HepG2 (cell line): ENCODE data around the gene AP4S1. TPM values are rescaled to one million over a fixed set of nuclear protein-coding genes. Genes with fewer than 3 reads are reported as not detected.

Experiments used
- ATF1 ChIP-seq: IDR thresholded peaks from 2 replicates; pipeline ENCODE4 v1.6.1; 2016; ENCODE audit warnings: mild to moderate bottlenecking, control low read depth
- ATRX ChIP-seq: sonication (generic); formaldehyde crosslinking; IDR thresholded peaks from 2 replicates; pipeline ENCODE4 v1.4.0; 2020; ENCODE audit warnings: missing genetic modification reagents, borderline replicate concordance
- BRD4 ChIP-seq: sonication (generic); formaldehyde crosslinking; IDR thresholded peaks from 2 replicates; pipeline ENCODE4 v1.4.0; 2020; ENCODE audit warnings: missing genetic modification reagents
- CC2D1A ChIP-seq: sonication (generic); formaldehyde crosslinking; IDR thresholded peaks from 2 replicates; pipeline ENCODE4 v1.8.1; 2023; ENCODE audit warnings: mild to moderate bottlenecking, missing genetic modification reagents
- FOSL2 ChIP-seq: sonication (generic); formaldehyde crosslinking; IDR thresholded peaks from 2 replicates; pipeline ENCODE4 v1.4.0; 2020; ENCODE audit warnings: missing genetic modification reagents
- MED1 ChIP-seq: sonication (generic); formaldehyde crosslinking; IDR thresholded peaks from 2 replicates; pipeline ENCODE4 v1.4.0; 2020; ENCODE audit warnings: missing genetic modification reagents
- MTF2 ChIP-seq: sonication (generic); formaldehyde crosslinking; IDR thresholded peaks from 2 replicates; pipeline ENCODE4 v1.5.0; 2020; ENCODE audit warnings: missing genetic modification reagents, borderline replicate concordance
- NR2F6 ChIP-seq, 2 experiments: IDR thresholded peaks; 2 replicates each; pipeline ENCODE4 v1.6.1; 2016; ENCODE audit warnings: antibody characterized with exemption in 1 of 2, mild to moderate bottlenecking in 1 of 2
- PHF20 ChIP-seq: sonication (generic); formaldehyde crosslinking; IDR thresholded peaks from 2 replicates; pipeline ENCODE4 v1.5.0; 2020; ENCODE audit warnings: mild to moderate bottlenecking, missing genetic modification reagents
- RXRB ChIP-seq: IDR thresholded peaks from 2 replicates; pipeline ENCODE4 v1.6.1; 2016; ENCODE audit warnings: borderline replicate concordance, missing genetic modification reagents, missing compliant biosample characterization
- SALL1 ChIP-seq: sonication (generic); formaldehyde crosslinking; IDR thresholded peaks from 2 replicates; pipeline ENCODE4 v1.8.0; 2022; ENCODE audit warnings: mild to moderate bottlenecking, missing genetic modification reagents
- SCMH1 ChIP-seq: sonication (generic); formaldehyde crosslinking; IDR thresholded peaks from 2 replicates; pipeline ENCODE4 v1.9.0; 2021; ENCODE audit warnings: missing genetic modification reagents, mild to moderate bottlenecking, borderline replicate concordance
- SYNCRIP ChIP-seq: fragments of 200-400 bp; formaldehyde crosslinking; IDR thresholded peaks from 2 replicates; pipeline ENCODE4 v1.6.1; 2018; ENCODE audit warnings: mild to moderate bottlenecking, low read depth, low read length; ENCODE audit not compliant: insufficient read depth
- THYN1 ChIP-seq: sonication (generic); formaldehyde crosslinking; IDR thresholded peaks from 2 replicates; pipeline ENCODE4 v1.8.1; 2023; ENCODE audit warnings: low read depth, mild to moderate bottlenecking, moderate library complexity, missing genetic modification reagents, borderline replicate concordance
- TMF1 ChIP-seq: sonication (generic); formaldehyde crosslinking; IDR thresholded peaks from 2 replicates; pipeline ENCODE4 v1.8.1; 2022; ENCODE audit warnings: low read depth, missing genetic modification reagents
- ZNF138 ChIP-seq: sonication (generic); formaldehyde crosslinking; IDR thresholded peaks from 2 replicates; pipeline ENCODE4 v1.5.0; 2020; ENCODE audit warnings: mild to moderate bottlenecking, low read depth, missing genetic modification reagents
- ZNF253 ChIP-seq: sonication (generic); formaldehyde crosslinking; IDR thresholded peaks from 2 replicates; pipeline ENCODE4 v1.8.0; 2022; ENCODE audit warnings: mild to moderate bottlenecking, missing genetic modification reagents, borderline replicate concordance
- ZNF256 ChIP-seq: sonication (generic); formaldehyde crosslinking; conservative IDR thresholded peaks from 2 replicates; pipeline ENCODE4 v1.4.0; 2020; ENCODE audit warnings: missing genetic modification reagents
- ZNF441 ChIP-seq: sonication (generic); formaldehyde crosslinking; IDR thresholded peaks from 2 replicates; pipeline ENCODE4 v1.7.0; 2021; ENCODE audit warnings: missing genetic modification reagents, borderline replicate concordance
- ZNF772 ChIP-seq: sonication (generic); formaldehyde crosslinking; IDR thresholded peaks from 2 replicates; pipeline ENCODE4 v1.5.0; 2020; ENCODE audit warnings: mild to moderate bottlenecking, missing genetic modification reagents
- ZNF841 ChIP-seq: sonication (generic); formaldehyde crosslinking; IDR thresholded peaks from 2 replicates; pipeline ENCODE4 v1.8.1; 2023; ENCODE audit warnings: missing genetic modification reagents, borderline replicate concordance
- ZNF879 ChIP-seq: sonication (generic); formaldehyde crosslinking; IDR thresholded peaks from 2 replicates; pipeline ENCODE4 v1.8.1; 2023; ENCODE audit warnings: missing genetic modification reagents
- polyA plus RNA-seq, 8 experiments: library from polyadenylated mRNA; depleted of rRNA in 3 of 8; stranded (reverse) in 7 of 8; unstranded in 1 of 8; fragments of >200 nt; fragmentation: Illumina TruSeq in 4 of 8; extraction: Trizol in 4 of 8; gene quantifications; 2 replicates each; pipeline versions ENCODE4 v1.2.1 to v1.2.3, GENCODE V29; 2011 to 2016; ENCODE audit warnings: low read depth in 4 of 8, missing spikeins in 1 of 8, mixed read lengths in 1 of 8; ENCODE audit not compliant: insufficient read depth in 1 of 8
- total RNA-seq, 5 experiments: library from RNA; depleted of rRNA; stranded (reverse); fragments of >200 nt; fragmentation: Illumina TruSeq; extraction: Trizol; gene quantifications; 2 replicates each; pipeline ENCODE4 v1.2.3, GENCODE V29; 2016; ENCODE audit warnings: low read depth in 1 of 5
- TF ChIP-seq, protein P1 (sequence below), 2 experiments: sonication (generic) in 1 of 2; formaldehyde crosslinking in 1 of 2; IDR thresholded peaks; 2 replicates each; pipeline versions ENCODE4 v1.4.0 to v1.6.1; 2018 to 2020; ENCODE audit warnings: missing genetic modification reagents in 2 of 2, borderline replicate concordance in 1 of 2, low read depth in 1 of 2, mild to moderate bottlenecking in 1 of 2, missing biosample characterization in 1 of 2
- TF ChIP-seq, protein P2 (sequence below): sonication (generic); formaldehyde crosslinking; IDR thresholded peaks from 2 replicates; pipeline ENCODE4 v1.4.0; 2020; ENCODE audit warnings: missing genetic modification reagents; ENCODE audit errors: not compliant biosample characterization
- TF ChIP-seq, protein P3 (sequence below): sonication (generic); formaldehyde crosslinking; IDR thresholded peaks from 2 replicates; pipeline ENCODE4 v1.5.0; 2020; ENCODE audit warnings: missing genetic modification reagents, mild to moderate bottlenecking, borderline replicate concordance
- TF ChIP-seq, protein P4 (sequence below): sonication (generic); formaldehyde crosslinking; IDR thresholded peaks from 2 replicates; pipeline ENCODE4 v1.8.0; 2022; ENCODE audit warnings: mild to moderate bottlenecking, missing genetic modification reagents; ENCODE audit not compliant: insufficient replicate concordance

The AP4S1 gene
- total and polyA plus RNA-seq, 2 of the 13 experiments (the other 11 are each of a cell fraction or from before 2014, with no cell fraction given), result 3.9 to 21.1 TPM

DNA sequence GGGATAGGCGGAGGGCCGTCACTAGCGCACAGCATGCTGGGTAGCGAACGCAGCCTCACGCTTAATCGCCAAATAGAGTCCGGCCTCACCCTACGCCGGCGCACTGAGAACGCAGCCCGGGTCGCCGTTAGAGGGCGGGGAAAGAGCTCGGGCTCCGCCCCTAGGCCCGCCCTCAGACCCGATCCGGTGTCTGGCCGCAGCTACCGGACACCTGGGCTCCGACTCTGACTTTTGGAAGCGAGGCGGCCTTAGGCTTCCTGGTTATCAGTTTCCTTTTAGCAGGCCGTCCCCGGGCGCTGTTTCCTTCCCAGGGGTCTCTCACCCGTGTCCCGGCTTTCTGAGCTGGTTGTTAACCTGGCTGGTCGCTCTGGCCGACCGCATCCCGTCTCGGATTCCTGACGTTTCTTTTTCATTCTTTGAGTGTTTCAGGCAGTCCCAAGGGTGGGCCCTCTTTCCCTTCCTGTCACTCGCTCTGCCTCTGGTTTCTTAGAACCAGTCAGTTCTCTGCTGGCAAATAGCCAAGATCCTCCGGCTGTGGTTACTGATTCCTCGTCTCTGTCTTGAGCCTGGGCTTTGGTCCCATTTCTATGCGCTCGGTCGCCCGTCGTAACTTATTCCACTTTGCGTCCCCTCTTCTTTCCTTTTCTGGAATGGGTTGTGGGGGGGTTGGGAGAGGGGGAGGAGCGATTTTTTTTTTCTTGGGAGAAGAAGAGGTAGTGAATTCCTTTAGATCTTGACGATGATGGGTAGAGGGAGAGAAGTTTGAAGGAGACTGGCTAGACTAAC, 1.2 kb downstream of the AP4S1 start (continued):
- TF ChIP-seq PHF20 (no peak), ATF1 (no peak), MED1 (peak; percentile 87), ZNF441 (CRISPR knock-in tag) (peak; percentile 60), SALL1 (CRISPR knock-in tag) (peak; percentile 82; the same call in 1 of the 2 replicates), ZNF138 (peak; percentile 61; the same call in 1 of the 2 replicates), THYN1 (CRISPR knock-in tag) (no peak), TMF1 (peak; percentile 71; the same call in 1 of the 2 replicates), FOSL2 (CRISPR knock-in tag) (peak; percentile 46), ZNF879 (no peak; the same call in 1 of the 2 replicates), ATRX (CRISPR knock-in tag) (no peak), ZNF772 (CRISPR knock-in tag) (peak; percentile 94), SCMH1 (CRISPR knock-in tag) (no peak), BRD4 (CRISPR knock-in tag) (no peak; the same call in 1 of the 2 replicates), NR2F6 (IDR thresholded peaks at IDR 0.05) (no peak), NR2F6 (CRISPR knock-in tag; IDR thresholded peaks at IDR 0.05) (no peak; the same call in none of the 2 replicates), ZNF841 (CRISPR knock-in tag) (no peak), MTF2 (CRISPR knock-in tag) (no peak), CC2D1A (CRISPR knock-in tag) (no peak), ZNF256 (CRISPR knock-in tag) (no peak; the same call in 1 of the 2 replicates), SYNCRIP (no peak), RXRB (CRISPR knock-in tag) (peak; percentile 83; the same call in 1 of the 2 replicates), ZNF253 (CRISPR knock-in tag) (no peak)
- TF ChIP-seq, protein P1, sequence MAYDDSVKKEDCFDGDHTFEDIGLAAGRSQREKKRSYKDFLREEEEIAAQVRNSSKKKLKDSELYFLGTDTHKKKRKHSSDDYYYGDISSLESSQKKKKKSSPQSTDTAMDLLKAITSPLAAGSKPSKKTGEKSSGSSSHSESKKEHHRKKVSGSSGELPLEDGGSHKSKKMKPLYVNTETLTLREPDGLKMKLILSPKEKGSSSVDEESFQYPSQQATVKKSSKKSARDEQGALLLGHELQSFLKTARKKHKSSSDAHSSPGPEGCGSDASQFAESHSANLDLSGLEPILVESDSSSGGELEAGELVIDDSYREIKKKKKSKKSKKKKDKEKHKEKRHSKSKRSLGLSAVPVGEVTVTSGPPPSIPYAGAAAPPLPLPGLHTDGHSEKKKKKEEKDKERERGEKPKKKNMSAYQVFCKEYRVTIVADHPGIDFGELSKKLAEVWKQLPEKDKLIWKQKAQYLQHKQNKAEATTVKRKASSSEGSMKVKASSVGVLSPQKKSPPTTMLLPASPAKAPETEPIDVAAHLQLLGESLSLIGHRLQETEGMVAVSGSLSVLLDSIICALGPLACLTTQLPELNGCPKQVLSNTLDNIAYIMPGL (CRISPR knock-in tag; IDR thresholded peaks at IDR 0.05; ENCODE audit: borderline replicate concordance in 1 of 2, low read depth in 1 of 2), result no peak; a peak in 1 of 4 replicates
- TF ChIP-seq, protein P2, sequence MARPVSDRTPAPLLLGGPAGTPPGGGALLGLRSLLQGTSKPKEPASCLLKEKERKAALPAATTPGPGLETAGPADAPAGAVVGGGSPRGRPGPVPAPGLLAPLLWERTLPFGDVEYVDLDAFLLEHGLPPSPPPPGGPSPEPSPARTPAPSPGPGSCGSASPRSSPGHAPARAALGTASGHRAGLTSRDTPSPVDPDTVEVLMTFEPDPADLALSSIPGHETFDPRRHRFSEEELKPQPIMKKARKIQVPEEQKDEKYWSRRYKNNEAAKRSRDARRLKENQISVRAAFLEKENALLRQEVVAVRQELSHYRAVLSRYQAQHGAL, result peak; percentile 57
- TF ChIP-seq, protein P3, sequence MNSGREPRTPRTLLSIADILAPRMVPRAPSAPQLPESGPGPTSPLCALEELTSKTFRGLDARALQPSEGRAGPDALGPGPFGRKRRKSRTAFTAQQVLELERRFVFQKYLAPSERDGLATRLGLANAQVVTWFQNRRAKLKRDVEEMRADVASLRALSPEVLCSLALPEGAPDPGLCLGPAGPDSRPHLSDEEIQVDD (CRISPR knock-in tag), result no peak
- TF ChIP-seq, protein P4, sequence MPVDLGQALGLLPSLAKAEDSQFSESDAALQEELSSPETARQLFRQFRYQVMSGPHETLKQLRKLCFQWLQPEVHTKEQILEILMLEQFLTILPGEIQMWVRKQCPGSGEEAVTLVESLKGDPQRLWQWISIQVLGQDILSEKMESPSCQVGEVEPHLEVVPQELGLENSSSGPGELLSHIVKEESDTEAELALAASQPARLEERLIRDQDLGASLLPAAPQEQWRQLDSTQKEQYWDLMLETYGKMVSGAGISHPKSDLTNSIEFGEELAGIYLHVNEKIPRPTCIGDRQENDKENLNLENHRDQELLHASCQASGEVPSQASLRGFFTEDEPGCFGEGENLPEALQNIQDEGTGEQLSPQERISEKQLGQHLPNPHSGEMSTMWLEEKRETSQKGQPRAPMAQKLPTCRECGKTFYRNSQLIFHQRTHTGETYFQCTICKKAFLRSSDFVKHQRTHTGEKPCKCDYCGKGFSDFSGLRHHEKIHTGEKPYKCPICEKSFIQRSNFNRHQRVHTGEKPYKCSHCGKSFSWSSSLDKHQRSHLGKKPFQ (CRISPR knock-in tag), result peak; percentile 28
